Sigmoid colon (tissue), 4 donors: ENCODE results near the gene LARP6.

Experiments
- CTCF ChIP-seq, 4 experiments: fragments of 450-650 bp in 3 of 4; fragments of 200-600 bp in 1 of 4; IDR thresholded peaks; one replicate each; pipeline ENCODE4 v1.5.1; 2016 to 2019; ENCODE audit warnings: antibody characterized with exemption in 4 of 4, mild to moderate bottlenecking in 3 of 4, moderate library complexity in 2 of 4
- EP300 ChIP-seq, 4 donors: sonication (generic); formaldehyde crosslinking; IDR thresholded peaks; one replicate each; pipeline ENCODE4 v1.6.1; 2017; ENCODE audit warnings: antibody characterized with exemption in 4 of 4
- POLR2A ChIP-seq, 2 donors: fragments of 450-650 bp; IDR thresholded peaks; one replicate each; pipeline ENCODE4 v1.6.1; 2016; ENCODE audit warnings: antibody characterized with exemption in 2 of 2, mild to moderate bottlenecking in 2 of 2, moderate library complexity in 2 of 2
- POLR2AphosphoS5 ChIP-seq, 4 donors: sonication (generic); formaldehyde crosslinking; IDR thresholded peaks; one replicate each; pipeline ENCODE4 v1.6.1; 2017; ENCODE audit warnings: antibody characterized with exemption in 4 of 4

- TF ChIP-seq CTCF (IDR thresholded peaks at IDR 0.05) (no peak), POLR2A (IDR thresholded peaks at IDR 0.05) (no peak), POLR2AphosphoS5 (IDR thresholded peaks at IDR 0.05) (peak in 1 of 4 donors; percentile 14), EP300 (IDR thresholded peaks at IDR 0.05) (no peak)
Measured at GRCh38 chr15:70826634-70827033, 27.3 kb downstream of the LARP6 start.
